ENCODE measurements around the gene HENMT1. TPM values are rescaled to one million over a fixed set of nuclear protein-coding genes. Genes with fewer than 3 reads are reported as not detected.
A peak's percentile ranks its signal among the peaks of the same experiment; 100 is the strongest.
"Not testable (repeated sequence)": the region's sequence is repeated elsewhere in the genome, so short reads cannot be mapped to it uniquely, and the experiment has no call there.

Gene HENMT1
- total RNA-seq, 1 donor from 2014 or later = 1.1 TPM

- no peak for ATAC-seq
- intact Hi-C loops (cut with DNase I) = no loop called here
- DNase-seq (ENCODE audit: missing footprints) = no peak
Measured at GRCh38 chr1:108679586-108680213, 18.8 kb upstream of the HENMT1 start.

- no peak for DNase-seq (ENCODE audit: missing footprints)
- peak; percentile 46 for ATAC-seq
- intact Hi-C loops (cut with DNase I) = no loop called here
Measured at GRCh38 chr1:108678706-108679105, 17.8 kb upstream of the HENMT1 start.

- no peak for DNase-seq (ENCODE audit: missing footprints)
- ATAC-seq = no peak
- intact Hi-C loops (cut with DNase I) = no loop called here
Measured at GRCh38 chr1:108671143-108671542, 10.2 kb upstream of the HENMT1 start.

- intact Hi-C loops (cut with DNase I) = no loop called here
- ATAC-seq = no peak
- DNase-seq (ENCODE audit: missing footprints) = no peak
Measured at GRCh38 chr1:108670131-108670773, 9.4 kb upstream of the HENMT1 start.

- DNase-seq (ENCODE audit: missing footprints) (no peak), ATAC-seq (no peak)
- intact Hi-C loops (cut with DNase I) = no loop called here
Measured at GRCh38 chr1:108669679-108670078, 8.8 kb upstream of the HENMT1 start.

- DNase-seq (ENCODE audit: missing footprints) (no peak), ATAC-seq (no peak)
- intact Hi-C loops (cut with DNase I) = no loop called here
Measured at GRCh38 chr1:108668777-108669176, 7.9 kb upstream of the HENMT1 start.

- DNase-seq (ENCODE audit: missing footprints); ATAC-seq; intact Hi-C loops (cut with DNase I): not testable (repeated sequence)
Measured at GRCh38 chr1:108667422-108667821, 6.5 kb upstream of the HENMT1 start.

GRCh38 chr1:108665771-108666170, 4.9 kb upstream of the HENMT1 start:
- ATAC-seq (no peak), DNase-seq (ENCODE audit: missing footprints) (no peak)
- intact Hi-C loops (cut with DNase I) = no loop called here

- ATAC-seq (no peak), DNase-seq (ENCODE audit: missing footprints) (no peak)
- intact Hi-C loops (cut with DNase I) = no loop called here
Measured at GRCh38 chr1:108665067-108665466, 4.2 kb upstream of the HENMT1 start.

- no peak for DNase-seq (ENCODE audit: missing footprints)
- no peak for ATAC-seq
- intact Hi-C loops (cut with DNase I) = no loop called here
Measured at GRCh38 chr1:108664481-108664880, 3.6 kb upstream of the HENMT1 start.

- ATAC-seq (peak; percentile 49), DNase-seq (ENCODE audit: missing footprints) (no peak)
- intact Hi-C loops (cut with DNase I) = no loop called here
Measured at GRCh38 chr1:108663074-108663473, 2.2 kb upstream of the HENMT1 start.

- ATAC-seq = no peak
- intact Hi-C loops (cut with DNase I) = no loop called here
- DNase-seq (ENCODE audit: missing footprints) = no peak
Measured at GRCh38 chr1:108657356-108658080, 3.4 kb downstream of the HENMT1 start.

- no peak for DNase-seq (ENCODE audit: missing footprints)
- intact Hi-C loops (cut with DNase I) = no loop called here
- ATAC-seq = no peak
Measured at GRCh38 chr1:108653431-108654105, 7.3 kb downstream of the HENMT1 start.

GRCh38 chr1:108646648-108647269, 14.1 kb downstream of the HENMT1 start:
- ATAC-seq = peak; percentile 79
- peak; percentile 94 for DNase-seq (ENCODE audit: missing footprints)
- intact Hi-C loops (cut with DNase I) = no loop called here

GRCh38 chr1:108646265-108646647, 14.6 kb downstream of the HENMT1 start:
- intact Hi-C loops (cut with DNase I) = no loop called here
- DNase-seq (ENCODE audit: missing footprints) (no peak), ATAC-seq (peak; percentile 22)

GRCh38 chr1:108645564-108646184, 15.2 kb downstream of the HENMT1 start:
- intact Hi-C loops (cut with DNase I) = no loop called here
- ATAC-seq = no peak
- DNase-seq (ENCODE audit: missing footprints) = no peak

GRCh38 chr1:108644984-108645383, 15.9 kb downstream of the HENMT1 start:
- no peak for ATAC-seq
- intact Hi-C loops (cut with DNase I) = no loop called here
- no peak for DNase-seq (ENCODE audit: missing footprints)

- intact Hi-C loops (cut with DNase I) = loop anchor here (1.0 kb wide), 2 partner anchors 83 to 131 kb away; partner anchors contain the start of gene EEIG2
- ATAC-seq (peak; percentile 63), DNase-seq (ENCODE audit: missing footprints) (no peak)
Measured at GRCh38 chr1:108643492-108644335, 17.2 kb downstream of the HENMT1 start.
